CD14-positive monocyte (primary cell): ENCODE results near the gene CACNA2D1. TPM values are rescaled to one million over a fixed set of nuclear protein-coding genes. Genes with fewer than 3 reads are reported as not detected.

Source experiments
- DNase-seq, 3 donors: peaks; one replicate each; pipeline ENCODE4 v3.0.0-alpha.2; 2011 to 2022
- H2AFZ ChIP-seq: 2 replicates; pipeline ENCODE4 v1.6.0; 2012; ENCODE audit warnings: mild to moderate bottlenecking, low read depth, low read length, inconsistent platforms; ENCODE audit not compliant: insufficient read depth, poor library complexity, severe bottlenecking
- H3K27ac ChIP-seq, 2 donors: 1 replicate in 1 of 2; 2 replicates in 1 of 2; pipeline ENCODE4 v1.5.1; 2012 to 2013; ENCODE audit warnings: low read length in 2 of 2, control low read depth in 1 of 2, inconsistent platforms in 1 of 2, low read depth in 1 of 2, mild to moderate bottlenecking in 1 of 2
- H3K27me3 ChIP-seq, 2 donors: one replicate each; pipeline versions ENCODE4 v1.6.0 to v1.6.1; 2011 to 2013; ENCODE audit warnings: low read length in 2 of 2; ENCODE audit not compliant: control insufficient read depth in 2 of 2, insufficient read depth in 2 of 2
- H3K36me3 ChIP-seq, 2 donors: replicated peaks in 1 of 2; 1 replicate in 1 of 2; 2 replicates in 1 of 2; pipeline versions ENCODE4 v1.5.1 to v1.6.1; 2012 to 2013; ENCODE audit warnings: low read length in 2 of 2, control low read depth in 1 of 2, inconsistent platforms in 1 of 2, mild to moderate bottlenecking in 1 of 2; ENCODE audit not compliant: insufficient read depth in 2 of 2, control insufficient read depth in 1 of 2
- H3K4me1 ChIP-seq, 2 donors: 1 replicate in 1 of 2; 2 replicates in 1 of 2; pipeline versions ENCODE4 v1.5.1 to v1.6.1; 2012 to 2013; ENCODE audit warnings: low read length in 2 of 2, control low read depth in 1 of 2, inconsistent platforms in 1 of 2, mild to moderate bottlenecking in 1 of 2, moderate library complexity in 1 of 2; ENCODE audit not compliant: insufficient read depth in 2 of 2, control insufficient read depth in 1 of 2
- H3K4me2 ChIP-seq: replicated peaks from 2 replicates; pipeline ENCODE3; 2012; ENCODE audit warnings: low read length, moderate library complexity, mild to moderate bottlenecking; ENCODE audit not compliant: poor library complexity, severe bottlenecking; ENCODE audit errors: extremely low read depth
- H3K4me3 ChIP-seq, 3 experiments: fragments of 200-600 bp in 1 of 3; sonication (generic) in 1 of 3; replicated peaks in 1 of 3; 1 replicate in 2 of 3; 2 replicates in 1 of 3; pipeline ENCODE4 v1.5.1; 2011 to 2013; ENCODE audit warnings: low read length in 3 of 3, mild to moderate bottlenecking in 3 of 3, control low read depth in 2 of 3, low read depth in 2 of 3, inconsistent platforms in 1 of 3, moderate library complexity in 1 of 3
- H3K79me2 ChIP-seq: 2 replicates; pipeline ENCODE4 v1.6.0; 2012; ENCODE audit warnings: mild to moderate bottlenecking, control low read depth, inconsistent platforms, low read length, moderate library complexity; ENCODE audit not compliant: insufficient read depth
- H3K9ac ChIP-seq: 2 replicates; pipeline ENCODE4 v1.6.0; 2017; ENCODE audit warnings: low read length, mild to moderate bottlenecking; ENCODE audit not compliant: insufficient read depth, poor library complexity, severe bottlenecking
- H3K9me3 ChIP-seq, 2 donors: replicated peaks in 1 of 2; 1 replicate in 1 of 2; 2 replicates in 1 of 2; pipeline versions ENCODE4 v1.5.1 to v1.6.1; 2012 to 2013; ENCODE audit warnings: low read length in 2 of 2, control low read depth in 1 of 2; ENCODE audit not compliant: control insufficient read depth in 1 of 2, insufficient read depth in 1 of 2
- H4K20me1 ChIP-seq: 2 replicates; pipeline ENCODE4 v1.6.0; 2012; ENCODE audit warnings: mild to moderate bottlenecking, low read length, control low read depth, moderate library complexity; ENCODE audit not compliant: insufficient read depth
- H3K27ac Mint-ChIP-seq, 7 donors: one replicate each; pipeline ENCODE4 v1.8.0; 2020; ENCODE audit warnings: mild to moderate bottlenecking in 7 of 7, mixed read lengths in 7 of 7, moderate library complexity in 6 of 7, inconsistent platforms in 2 of 7
- H3K27me3 Mint-ChIP-seq, 3 donors: one replicate each; pipeline ENCODE4 v1.8.0; 2021 to 2022; ENCODE audit warnings: low read depth in 3 of 3, mild to moderate bottlenecking in 3 of 3, mixed read lengths in 3 of 3, moderate library complexity in 3 of 3, inconsistent platforms in 1 of 3
- H3K36me3 Mint-ChIP-seq, 2 donors: one replicate each; pipeline ENCODE4 v1.8.0; 2020; ENCODE audit warnings: mixed read lengths in 2 of 2, inconsistent platforms in 1 of 2, mild to moderate bottlenecking in 1 of 2
- H3K4me1 Mint-ChIP-seq: one replicate; pipeline ENCODE4 v1.8.0; 2020; ENCODE audit warnings: mild to moderate bottlenecking, mixed read lengths
- H3K4me3 Mint-ChIP-seq, 2 donors: one replicate each; pipeline ENCODE4 v1.8.0; 2020; ENCODE audit warnings: mild to moderate bottlenecking in 2 of 2, mixed read lengths in 2 of 2, moderate library complexity in 1 of 2
- H3K9me3 Mint-ChIP-seq, 7 donors: one replicate each; pipeline ENCODE4 v1.8.0; 2020 to 2022; ENCODE audit warnings: mixed read lengths in 7 of 7, mild to moderate bottlenecking in 6 of 7, moderate library complexity in 6 of 7, inconsistent platforms in 2 of 7
- CTCF ChIP-seq: fragments of 200-600 bp; IDR thresholded peaks from one replicate; pipeline ENCODE4 v1.8.0; 2022; ENCODE audit warnings: antibody characterized with exemption, mild to moderate bottlenecking
- WGBS: methylation state at CpG from one replicate; pipeline ENCODE4 v1.1.5; 2013; ENCODE audit warnings: missing lambda C conversion rate; ENCODE audit not compliant: insufficient coverage; 5-methylcytosine and 5-hydroxymethylcytosine counted together
- intact Hi-C, 2 donors: fragments of 100-400 bp; cut with micrococcal nuclease; formaldehyde crosslinking; loops; one replicate each; pipeline versions ENCODE4 v1.15.0 to v1.15.1; 2023
- polyA plus RNA-seq, 3 donors: library from polyadenylated mRNA; depleted of rRNA in 1 of 3; unstranded in 2 of 3; stranded (reverse) in 1 of 3; fragments of 300-500 nt in 2 of 3; fragments of >200 nt in 1 of 3; fragmentation: Illumina TruSeq in 2 of 3; gene quantifications; 1 replicate in 2 of 3; 2 replicates in 1 of 3; pipeline ENCODE4 v1.2.3, GENCODE V29; 2012 to 2021

The CACNA2D1 gene
- polyA plus RNA-seq, 3 donors, result 0.02 TPM; not detected in 2

DNA sequence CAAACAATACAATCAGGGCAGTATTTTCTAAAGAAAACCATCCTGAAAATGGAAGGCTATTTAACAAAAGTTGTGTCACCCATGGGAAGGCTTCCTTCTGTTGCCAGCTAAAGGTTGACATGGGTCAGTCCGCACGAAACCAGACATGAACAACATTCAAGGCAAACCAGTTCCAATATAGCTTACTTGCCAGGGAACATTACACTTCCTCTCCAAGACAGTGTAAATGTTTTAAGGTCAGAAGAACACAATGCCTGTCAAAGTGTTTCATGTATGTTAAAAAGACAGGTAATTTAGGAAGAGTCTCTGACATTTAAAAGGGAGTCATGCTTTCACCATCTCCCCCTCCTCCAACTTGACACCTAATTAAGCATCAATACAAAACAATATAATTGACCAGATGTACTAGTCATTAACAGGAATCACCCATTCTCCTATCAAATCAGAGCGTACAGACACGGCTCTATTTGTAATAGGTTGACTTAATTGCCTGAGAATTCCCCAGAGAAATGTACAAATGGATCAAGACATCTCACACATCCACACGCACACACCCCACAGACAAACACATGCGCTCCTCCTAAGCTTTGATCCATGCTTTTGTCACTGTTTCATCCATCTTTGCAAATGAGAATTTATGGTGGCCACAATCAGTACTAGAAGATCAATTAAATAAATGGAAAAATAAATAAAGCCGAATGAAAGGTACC lies 69.5 kb downstream of the CACNA2D1 start:
- H2AFZ ChIP-seq, result no peak overlapping the region
- TF ChIP-seq CTCF, result no peak
- H3K79me2 ChIP-seq, result no peaks in the 10 kb centered on the region
- DNase-seq, result no peak
- H3K36me3 ChIP-seq, result no peaks in the 10 kb centered on the region
- no peaks in the 10 kb centered on the region for H3K4me1 Mint-ChIP-seq
- H3K9ac ChIP-seq, result no peak overlapping the region
- H3K27ac Mint-ChIP-seq, result no peak overlapping the region
- H3K4me2 ChIP-seq, result no peak overlapping the region
- H3K4me3 ChIP-seq, result no peak overlapping the region
- intact Hi-C loops, result no loop called here
- no peaks in the 10 kb centered on the region for H4K20me1 ChIP-seq
- H3K27ac ChIP-seq, result no peak overlapping the region
- no peak overlapping the region for H3K4me3 Mint-ChIP-seq
- no peaks in the 10 kb centered on the region for H3K9me3 Mint-ChIP-seq
- whole genome bisulfite sequencing, result 40% methylated on average over 1 of the region's 7 CpGs
- H3K36me3 Mint-ChIP-seq, result no peaks in the 10 kb centered on the region
- H3K27me3 ChIP-seq, result no peaks in the 10 kb centered on the region
- H3K27me3 Mint-ChIP-seq, result no peaks in the 10 kb centered on the region
- no peaks in the 10 kb centered on the region for H3K4me1 ChIP-seq
- no peaks in the 10 kb centered on the region for H3K9me3 ChIP-seq

- Histone ChIP-seq H3K27me3 (no peaks in the 10 kb centered on the region), H3K9me3 (no peaks in the 10 kb centered on the region), H3K4me3 (no peak overlapping the region), H2AFZ (no peak overlapping the region), H4K20me1 (no peaks in the 10 kb centered on the region), H3K4me2 (no peak overlapping the region), H3K9ac (no peak overlapping the region), H3K27ac (no peak overlapping the region), H3K36me3 (no peaks in the 10 kb centered on the region), H3K4me1 (no peaks in the 10 kb centered on the region), H3K79me2 (no peaks in the 10 kb centered on the region)
- no peak for TF ChIP-seq CTCF
- intact Hi-C loops, result no loop called here
- no peak overlapping the region for H3K4me3 Mint-ChIP-seq
- H3K9me3 Mint-ChIP-seq, result peaks cover 0 to 4% (median 0%) of the 10 kb centered on the region in 7 donors
- DNase-seq, result no peak
- peaks cover 0 to 2% (median 0%) of the 10 kb centered on the region in 3 donors for H3K27me3 Mint-ChIP-seq
- H3K4me1 Mint-ChIP-seq, result no peaks in the 10 kb centered on the region
- H3K36me3 Mint-ChIP-seq, result no peaks in the 10 kb centered on the region
- no CpG with 5 or more reads among the region's 2 CpGs for WGBS
- no peak overlapping the region for H3K27ac Mint-ChIP-seq
These were observed 78.9 kb downstream of the CACNA2D1 start for GRCh38 chr7:82364671-82365070.
